BE2C (cell line): ENCODE results near the gene LARP4B.

Experiments used
- DNase-seq: peaks from one replicate; pipeline ENCODE4 v3.0.0-alpha.2; 2020
- H3K27me3 ChIP-seq: fragments of 250-450 bp; sonication (Bioruptor Pico); 2 replicates; pipeline ENCODE4 v1.5.1; 2020; ENCODE audit warnings: mild to moderate bottlenecking
- H3K36me3 ChIP-seq: fragments of 250-450 bp; sonication (Bioruptor Pico); 2 replicates; pipeline ENCODE4 v1.5.1; 2020; ENCODE audit warnings: mild to moderate bottlenecking
- H3K4me1 ChIP-seq: fragments of 250-450 bp; sonication (Bioruptor Pico); 2 replicates; pipeline ENCODE4 v1.5.1; 2020
- H3K4me3 ChIP-seq: 2 replicates; pipeline ENCODE4 v1.5.1; 2011; ENCODE audit warnings: low read depth, low read length
- H3K9me3 ChIP-seq: fragments of 250-450 bp; sonication (Bioruptor Pico); 2 replicates; pipeline ENCODE4 v1.5.1; 2020
- TF ChIP-seq, protein P1 (sequence below): IDR thresholded peaks from 2 replicates; pipeline ENCODE4 v1.5.1; 2012; ENCODE audit warnings: mild to moderate bottlenecking, low read depth, low read length

LARP4B gene

GRCh38 chr10:819326-819725, 112.2 kb downstream of the LARP4B start:
- peaks cover 88% of the 10 kb centered on the region for H3K36me3 ChIP-seq

DNA sequence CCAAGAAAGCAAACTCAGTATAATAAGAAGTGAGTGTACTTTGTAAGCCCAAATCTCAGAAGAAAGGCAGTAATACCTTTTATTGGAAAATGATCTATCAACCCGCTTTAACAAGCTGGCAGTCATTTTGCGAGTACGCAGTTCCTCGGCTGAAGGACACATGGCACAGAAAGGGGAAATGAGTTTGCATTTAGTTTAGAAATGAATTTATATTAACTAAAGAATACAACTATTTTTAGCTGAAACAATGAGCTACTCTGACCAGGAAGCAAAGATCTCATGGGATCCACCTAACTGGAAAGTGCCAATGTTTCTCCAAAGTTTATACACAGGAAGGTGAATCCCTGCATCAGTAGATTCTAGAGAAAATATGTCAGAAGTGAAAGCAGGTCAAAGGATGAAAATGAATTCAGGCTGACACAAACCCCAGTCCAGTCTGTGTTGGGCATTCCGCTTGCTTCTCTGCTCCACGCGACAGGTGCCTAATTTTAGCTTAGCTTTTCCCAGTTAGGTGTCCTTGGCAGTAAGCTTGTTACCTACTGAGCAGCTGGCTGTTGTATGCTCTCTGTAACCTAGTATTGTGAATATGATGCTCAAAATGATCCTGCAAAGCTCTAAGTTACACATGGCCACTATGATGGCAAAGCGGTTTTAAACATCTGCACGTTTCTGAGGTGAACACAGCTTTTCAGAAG, 112.8 kb downstream of the LARP4B start:
- H3K9me3 ChIP-seq: no peaks in the 10 kb centered on the region
- TF ChIP-seq, protein P1, sequence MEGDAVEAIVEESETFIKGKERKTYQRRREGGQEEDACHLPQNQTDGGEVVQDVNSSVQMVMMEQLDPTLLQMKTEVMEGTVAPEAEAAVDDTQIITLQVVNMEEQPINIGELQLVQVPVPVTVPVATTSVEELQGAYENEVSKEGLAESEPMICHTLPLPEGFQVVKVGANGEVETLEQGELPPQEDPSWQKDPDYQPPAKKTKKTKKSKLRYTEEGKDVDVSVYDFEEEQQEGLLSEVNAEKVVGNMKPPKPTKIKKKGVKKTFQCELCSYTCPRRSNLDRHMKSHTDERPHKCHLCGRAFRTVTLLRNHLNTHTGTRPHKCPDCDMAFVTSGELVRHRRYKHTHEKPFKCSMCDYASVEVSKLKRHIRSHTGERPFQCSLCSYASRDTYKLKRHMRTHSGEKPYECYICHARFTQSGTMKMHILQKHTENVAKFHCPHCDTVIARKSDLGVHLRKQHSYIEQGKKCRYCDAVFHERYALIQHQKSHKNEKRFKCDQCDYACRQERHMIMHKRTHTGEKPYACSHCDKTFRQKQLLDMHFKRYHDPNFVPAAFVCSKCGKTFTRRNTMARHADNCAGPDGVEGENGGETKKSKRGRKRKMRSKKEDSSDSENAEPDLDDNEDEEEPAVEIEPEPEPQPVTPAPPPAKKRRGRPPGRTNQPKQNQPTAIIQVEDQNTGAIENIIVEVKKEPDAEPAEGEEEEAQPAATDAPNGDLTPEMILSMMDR: no peak
- no peak for DNase-seq
- H3K36me3 ChIP-seq: peaks cover 83% of the 10 kb centered on the region
- H3K4me1 ChIP-seq: no peaks in the 10 kb centered on the region
- H3K4me3 ChIP-seq: no peak overlapping the region
- no peaks in the 10 kb centered on the region for H3K27me3 ChIP-seq

More at GRCh38 chr10:819326-819725, 112.2 kb downstream of the LARP4B start:
- Histone ChIP-seq H3K9me3 (no peaks in the 10 kb centered on the region), H3K4me1 (no peaks in the 10 kb centered on the region), H3K27me3 (no peaks in the 10 kb centered on the region), H3K4me3 (no peak overlapping the region)
- TF ChIP-seq, protein P1: no peak
- DNase-seq: no peak

DNA sequence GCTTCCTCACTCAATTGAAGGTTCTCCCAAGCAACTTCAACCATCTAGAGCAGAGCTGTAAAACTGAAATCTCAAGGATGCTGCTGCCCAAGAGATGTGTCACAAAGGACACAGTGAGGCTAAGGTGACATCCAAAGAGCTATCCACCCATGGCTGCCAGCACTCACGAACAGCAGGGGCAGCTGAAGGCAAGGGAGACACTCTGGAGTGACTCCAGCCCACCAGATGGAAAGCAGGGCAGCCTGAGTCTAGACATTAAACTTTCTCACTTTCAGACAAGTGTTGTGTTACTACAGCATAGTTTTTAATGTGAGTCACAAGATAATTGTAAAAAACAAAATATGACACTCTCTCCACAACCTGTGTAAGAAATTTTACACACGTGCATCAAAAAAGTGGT, 113.5 kb downstream of the LARP4B start:
- Histone ChIP-seq H3K9me3 (no peaks in the 10 kb centered on the region), H3K4me1 (no peaks in the 10 kb centered on the region), H3K4me3 (no peak overlapping the region), H3K27me3 (no peaks in the 10 kb centered on the region), H3K36me3 (peaks cover 82% of the 10 kb centered on the region)
- TF ChIP-seq, protein P1: no peak
- no peak for DNase-seq

DNA sequence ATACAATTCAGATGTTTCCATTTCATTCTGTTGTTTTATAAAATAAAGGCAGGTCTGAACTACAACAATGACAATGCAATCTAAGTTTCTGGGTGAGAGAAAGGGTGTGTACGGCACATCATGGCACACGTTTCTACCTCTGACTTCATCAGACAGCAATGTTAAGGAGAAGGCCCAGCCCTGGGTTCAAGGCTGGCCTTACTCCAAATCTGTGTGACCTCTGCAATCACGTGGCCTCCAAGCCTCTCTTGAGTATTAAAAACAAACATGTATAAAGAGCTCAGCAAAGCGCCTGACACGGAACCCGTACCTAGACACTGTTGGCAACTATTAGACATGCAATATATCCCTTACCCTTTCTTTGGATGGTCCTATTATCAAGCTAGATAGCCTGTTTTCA, 114.1 kb downstream of the LARP4B start:
- no peak for DNase-seq
- no peaks in the 10 kb centered on the region for H3K9me3 ChIP-seq
- no peak overlapping the region for H3K4me3 ChIP-seq
- TF ChIP-seq, protein P1: no peak
- no peaks in the 10 kb centered on the region for H3K27me3 ChIP-seq
- H3K36me3 ChIP-seq: peaks cover 81% of the 10 kb centered on the region
- no peaks in the 10 kb centered on the region for H3K4me1 ChIP-seq

GRCh38 chr10:816958-817357, 114.5 kb downstream of the LARP4B start:
- H3K4me1 ChIP-seq: no peaks in the 10 kb centered on the region
- H3K36me3 ChIP-seq: peaks cover 82% of the 10 kb centered on the region
- no peak overlapping the region for H3K4me3 ChIP-seq
- no peaks in the 10 kb centered on the region for H3K27me3 ChIP-seq
- DNase-seq: no peak
- TF ChIP-seq, protein P1: no peak
- no peaks in the 10 kb centered on the region for H3K9me3 ChIP-seq

DNA sequence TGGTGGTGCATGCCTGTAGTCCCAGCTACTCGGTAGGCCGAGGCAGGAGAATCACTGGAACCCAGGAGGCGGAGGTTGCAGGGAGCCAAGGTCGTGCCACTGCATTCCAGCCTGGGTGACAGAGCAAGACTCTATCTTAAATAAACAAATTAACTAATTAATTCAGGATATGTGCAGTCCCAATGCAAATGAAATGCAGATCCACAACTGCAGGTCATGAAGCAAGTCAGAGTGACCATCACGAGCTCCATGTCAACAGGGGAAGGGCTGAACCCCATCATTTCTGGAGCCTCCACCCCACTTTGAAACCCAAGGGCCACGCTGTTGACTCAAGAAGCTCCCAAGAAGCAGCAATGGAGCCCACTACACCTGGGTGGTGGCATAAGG, 115.4 kb downstream of the LARP4B start:
- Histone ChIP-seq H3K9me3 (no peaks in the 10 kb centered on the region), H3K4me1 (no peaks in the 10 kb centered on the region), H3K4me3 (no peak overlapping the region), H3K27me3 (no peaks in the 10 kb centered on the region), H3K36me3 (peaks cover 79% of the 10 kb centered on the region)
- TF ChIP-seq, protein P1: no peak
- DNase-seq: no peak
